ENCODE measurements around the gene PTPRB.

The PTPRB gene

DNA sequence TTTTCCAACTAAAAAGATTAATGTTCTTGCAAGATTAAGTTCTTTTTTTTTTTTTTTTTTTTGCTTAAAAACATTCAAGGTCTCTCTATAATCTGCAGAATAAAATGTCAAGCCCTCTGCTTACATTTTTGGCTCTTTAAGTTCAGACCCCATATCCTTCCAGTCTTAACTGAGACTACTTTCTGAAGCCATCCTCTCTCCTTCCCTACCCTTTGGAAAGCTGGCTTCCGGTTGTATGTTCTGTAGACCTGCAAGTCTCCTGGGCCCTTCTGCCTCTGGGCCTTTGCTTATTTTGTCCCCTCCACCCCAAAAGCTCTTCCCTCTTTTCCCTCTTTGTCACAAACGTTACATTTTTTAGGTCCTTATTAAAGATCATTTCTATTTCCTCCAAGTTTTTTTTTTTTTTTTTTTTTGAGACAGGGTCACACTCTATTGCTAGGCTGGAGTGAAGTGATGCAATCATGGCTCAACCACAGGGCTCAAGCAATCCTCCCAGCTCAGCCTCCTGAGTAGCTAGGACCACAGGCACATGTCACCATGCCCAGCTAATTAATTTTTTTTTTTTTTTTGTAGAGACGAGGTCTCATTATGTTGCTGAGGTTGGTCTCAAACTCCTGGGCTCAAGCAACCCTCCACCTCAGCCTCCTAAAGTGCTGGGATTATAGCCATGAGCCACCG is 46.5 kb downstream of the PTPRB start:
- H3K36me3 Mint-ChIP-seq (ENCODE audit: low read depth): no peaks in the 10 kb centered on the region
- no peaks in the 10 kb centered on the region for H3K4me1 Mint-ChIP-seq
- ATAC-seq (no peak), DNase-seq (no peak)
- no peak overlapping the region for H3K27ac Mint-ChIP-seq
- H3K27me3 Mint-ChIP-seq: peaks cover 9% of the 10 kb centered on the region
- no peak overlapping the region for H3K4me3 Mint-ChIP-seq
- peaks cover 5% of the 10 kb centered on the region for H3K9me3 Mint-ChIP-seq

DNA sequence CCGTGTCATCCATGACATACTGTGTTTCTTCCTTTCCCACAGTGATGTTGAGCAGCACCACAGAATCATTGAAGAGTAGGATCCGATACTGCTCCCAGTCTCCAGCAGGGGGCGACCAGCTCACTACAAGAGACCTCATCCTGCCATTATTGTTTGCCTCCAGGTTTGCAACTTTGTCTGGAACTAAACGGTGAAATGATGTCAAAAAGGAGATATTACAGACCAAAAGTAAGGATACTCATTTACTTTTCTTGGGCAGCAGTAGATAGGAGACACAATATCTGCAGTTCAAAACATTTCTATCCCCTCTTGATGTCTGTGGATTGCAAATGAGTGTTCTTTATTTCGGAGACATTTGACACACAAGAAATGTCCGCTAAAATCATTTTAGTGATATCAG is 47.2 kb downstream of the PTPRB start:
- Mint-ChIP-seq H3K9me3 (peaks cover 5% of the 10 kb centered on the region), H3K27ac (no peak overlapping the region), H3K27me3 (peaks cover 9% of the 10 kb centered on the region), H3K36me3 (ENCODE audit: low read depth) (no peaks in the 10 kb centered on the region), H3K4me3 (no peak overlapping the region), H3K4me1 (no peaks in the 10 kb centered on the region)
- ATAC-seq: peak; percentile 57
- peak; percentile 65 for DNase-seq

DNA sequence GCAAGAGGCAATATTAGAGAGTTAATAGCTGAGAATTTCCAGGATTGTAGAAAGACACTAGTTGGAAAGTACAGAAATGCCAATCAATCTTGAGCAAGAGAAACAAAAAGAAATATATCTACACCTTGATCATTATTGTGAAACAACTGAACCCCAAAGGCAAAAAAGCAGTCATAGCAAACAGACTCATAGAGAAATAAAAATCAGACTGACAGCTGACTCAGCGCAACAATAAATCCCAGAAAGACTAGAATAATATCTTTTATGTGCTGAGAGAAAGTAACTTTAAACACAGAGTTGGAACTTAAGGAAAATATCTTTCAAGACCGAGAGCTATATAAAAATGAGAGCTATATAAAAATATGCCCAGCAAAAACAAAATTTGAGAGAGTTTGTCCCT is 52.9 kb downstream of the PTPRB start:
- Mint-ChIP-seq H3K4me1 (no peaks in the 10 kb centered on the region), H3K36me3 (ENCODE audit: low read depth) (no peaks in the 10 kb centered on the region), H3K27ac (no peak overlapping the region), H3K4me3 (no peak overlapping the region), H3K9me3 (peaks cover 15% of the 10 kb centered on the region), H3K27me3 (peaks cover 5% of the 10 kb centered on the region)
- no peak for DNase-seq
- no peak for ATAC-seq

DNA sequence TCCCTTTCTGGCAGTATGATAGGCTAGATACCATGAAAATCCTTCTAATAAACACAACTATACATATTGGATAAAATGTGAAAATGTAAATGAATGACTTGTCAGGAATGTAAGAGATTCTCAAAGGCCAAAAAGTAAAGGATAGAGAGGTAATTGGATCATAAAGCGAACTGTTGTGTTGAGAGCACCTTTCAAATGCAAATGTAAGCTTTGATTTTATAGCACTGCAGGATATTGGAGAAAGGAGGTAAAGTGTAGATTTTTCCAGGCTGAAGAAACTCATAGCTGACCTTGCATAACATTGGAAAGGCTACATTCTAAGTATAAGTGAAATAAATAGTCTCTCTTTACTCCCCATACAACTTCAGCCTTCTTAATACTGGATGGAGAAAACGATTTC is 54.0 kb downstream of the PTPRB start:
- no peaks in the 10 kb centered on the region for H3K4me1 Mint-ChIP-seq
- DNase-seq (no peak), ATAC-seq (no peak)
- no peak overlapping the region for H3K27ac Mint-ChIP-seq
- no peaks in the 10 kb centered on the region for H3K36me3 Mint-ChIP-seq (ENCODE audit: low read depth)
- H3K4me3 Mint-ChIP-seq: no peak overlapping the region
- peaks cover 2% of the 10 kb centered on the region for H3K27me3 Mint-ChIP-seq
- peaks cover 15% of the 10 kb centered on the region for H3K9me3 Mint-ChIP-seq

DNA sequence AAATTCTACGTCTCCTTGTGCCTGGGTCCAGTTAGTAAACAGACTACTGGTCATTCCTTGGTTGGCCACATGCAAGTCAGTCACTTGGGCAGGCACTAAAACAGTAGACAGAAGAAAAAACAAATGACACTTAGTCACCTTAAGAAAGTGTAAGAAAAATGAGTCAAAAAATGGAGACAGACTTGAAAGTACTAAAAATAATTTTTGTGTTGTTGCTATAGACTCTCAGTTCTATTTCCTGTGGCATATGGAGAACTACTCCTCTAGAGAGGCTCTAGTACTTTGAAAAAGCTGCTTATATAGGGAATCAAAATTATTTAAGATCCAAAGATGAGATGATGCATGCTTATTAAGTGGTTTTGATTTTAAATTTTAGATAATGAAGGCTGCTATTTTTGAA is 56.0 kb downstream of the PTPRB start:
- Mint-ChIP-seq H3K36me3 (ENCODE audit: low read depth) (no peaks in the 10 kb centered on the region), H3K27me3 (peaks cover 2% of the 10 kb centered on the region), H3K4me1 (no peaks in the 10 kb centered on the region), H3K27ac (no peak overlapping the region), H3K4me3 (no peak overlapping the region), H3K9me3 (peaks cover 11% of the 10 kb centered on the region)
- DNase-seq (no peak), ATAC-seq (no peak)

DNA sequence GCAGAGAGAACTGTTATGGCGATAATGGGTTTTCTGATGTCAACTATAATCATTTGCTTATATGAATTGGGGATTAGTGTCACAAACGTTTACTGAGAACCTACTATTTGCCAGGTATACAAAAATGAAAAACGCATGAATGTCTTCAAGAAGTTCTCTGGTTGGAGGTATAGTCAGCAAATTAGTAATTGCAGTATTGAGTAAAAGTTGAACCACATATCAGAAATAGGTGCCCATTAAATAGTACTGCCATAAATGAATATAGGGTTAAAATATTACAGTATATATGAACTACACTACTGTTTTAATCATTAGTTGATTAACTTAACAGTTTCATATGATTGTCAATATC is 60.0 kb downstream of the PTPRB start:
- DNase-seq (no peak), ATAC-seq (no peak)
- H3K27me3 Mint-ChIP-seq: peaks cover under 1% of the 10 kb centered on the region
- no peaks in the 10 kb centered on the region for H3K4me1 Mint-ChIP-seq
- no peak overlapping the region for H3K27ac Mint-ChIP-seq
- H3K4me3 Mint-ChIP-seq: no peak overlapping the region
- H3K36me3 Mint-ChIP-seq (ENCODE audit: low read depth): no peaks in the 10 kb centered on the region
- no peaks in the 10 kb centered on the region for H3K9me3 Mint-ChIP-seq

DNA sequence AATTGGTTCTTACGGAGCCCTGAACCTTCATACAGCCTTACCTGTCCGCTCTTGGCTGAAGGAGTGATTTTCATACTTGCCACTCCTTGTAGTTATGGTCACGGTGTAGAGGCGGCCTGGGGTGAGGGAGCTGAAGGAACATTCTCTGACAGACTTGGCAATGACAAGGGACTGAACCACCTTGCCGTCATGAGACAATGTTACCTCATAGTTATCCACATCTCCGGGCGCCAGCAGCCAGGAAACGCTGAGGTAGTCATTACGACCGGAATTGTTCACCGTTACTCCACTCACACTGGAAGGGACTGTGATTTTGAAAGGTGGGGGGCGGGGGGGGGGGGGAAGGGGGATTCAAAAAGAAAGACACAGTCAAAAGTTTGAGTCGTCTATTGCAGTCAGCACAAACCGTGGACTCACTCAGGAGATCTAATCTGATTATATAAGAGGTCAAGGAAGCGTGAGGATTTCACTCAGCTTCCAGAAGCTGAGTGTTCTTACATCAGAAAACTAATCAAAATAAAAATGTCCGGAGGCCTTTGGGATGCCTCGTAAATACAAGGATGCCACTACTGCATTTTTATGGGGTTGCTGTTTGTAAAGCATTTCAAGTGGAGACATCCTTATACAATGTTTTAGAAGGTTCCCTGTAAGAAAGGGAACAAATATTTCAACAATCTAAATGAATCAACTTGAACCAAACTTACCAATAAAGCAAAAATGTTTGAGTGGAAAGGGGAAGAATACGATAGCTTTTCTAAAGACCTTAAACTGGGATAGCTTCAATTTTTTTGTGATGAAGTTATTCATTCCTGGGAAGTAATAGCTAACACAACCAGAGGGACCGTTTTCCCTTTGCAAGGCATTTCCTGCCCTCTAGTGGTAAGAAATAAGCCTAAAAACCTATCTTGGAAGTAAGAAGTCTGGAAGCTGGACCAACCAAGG is 60.6 kb downstream of the PTPRB start:
- peaks cover 4% of the 10 kb centered on the region for H3K27me3 Mint-ChIP-seq
- ATAC-seq (no peak), DNase-seq (no peak)
- no peak overlapping the region for H3K4me3 Mint-ChIP-seq
- no peak overlapping the region for H3K27ac Mint-ChIP-seq
- H3K9me3 Mint-ChIP-seq: no peaks in the 10 kb centered on the region
- no peaks in the 10 kb centered on the region for H3K36me3 Mint-ChIP-seq (ENCODE audit: low read depth)
- H3K4me1 Mint-ChIP-seq: no peaks in the 10 kb centered on the region

DNA sequence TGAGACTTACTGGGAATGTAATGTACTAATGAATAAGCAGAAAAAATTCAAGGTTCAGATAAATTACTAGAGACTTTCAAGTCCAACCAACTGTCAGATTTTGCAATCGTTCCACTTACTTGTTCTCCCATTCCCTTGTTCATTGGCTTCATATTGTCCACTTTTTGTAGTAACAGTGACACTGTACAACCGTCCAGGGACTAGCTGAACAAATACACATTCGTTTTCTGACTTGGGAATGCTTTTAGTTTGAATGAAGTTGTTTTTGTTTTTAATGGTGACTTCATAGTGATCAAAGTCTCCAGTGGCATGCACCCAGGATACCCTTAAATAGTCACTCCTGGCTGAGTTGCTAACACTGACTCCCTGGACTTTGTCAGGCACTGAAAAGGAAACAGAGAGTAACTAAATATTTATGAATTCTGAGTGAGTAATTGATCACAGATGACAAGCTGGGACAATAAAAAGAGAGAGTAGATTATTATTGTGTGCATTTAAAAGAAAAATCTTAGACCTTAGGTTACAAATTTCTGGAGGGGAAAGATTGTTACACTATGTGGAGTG is 65.4 kb downstream of the PTPRB start:
- DNase-seq (no peak), ATAC-seq (no peak)
- no peak overlapping the region for H3K27ac Mint-ChIP-seq

DNA sequence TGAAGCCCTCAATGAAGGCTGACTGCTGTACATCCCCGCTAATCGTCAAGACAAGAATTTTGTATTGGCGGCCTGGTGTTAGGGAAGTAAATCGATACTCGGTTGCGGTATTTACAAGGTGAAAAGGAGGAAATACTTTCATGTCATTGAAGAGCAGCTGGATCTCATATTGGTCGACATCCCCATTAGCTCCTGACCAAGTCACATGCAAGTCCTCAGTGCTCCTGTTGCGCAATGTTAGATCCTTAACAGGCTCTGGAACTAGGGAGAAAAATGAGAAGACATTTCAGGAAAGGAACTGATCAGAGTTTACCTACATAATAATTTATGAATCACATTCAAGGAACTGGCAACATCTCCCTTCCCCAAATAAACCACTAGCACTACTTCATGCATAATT is 66.2 kb downstream of the PTPRB start:
- DNase-seq (no peak), ATAC-seq (no peak)
- H3K9me3 Mint-ChIP-seq: no peaks in the 10 kb centered on the region
- H3K27me3 Mint-ChIP-seq: peaks cover 4% of the 10 kb centered on the region
- H3K4me3 Mint-ChIP-seq: no peak overlapping the region
- H3K36me3 Mint-ChIP-seq (ENCODE audit: low read depth): no peaks in the 10 kb centered on the region
- H3K4me1 Mint-ChIP-seq: no peaks in the 10 kb centered on the region
- H3K27ac Mint-ChIP-seq: no peak overlapping the region

More for the DNA sequence above, 65.4 kb downstream of the PTPRB start:
- Mint-ChIP-seq H3K4me1 (no peaks in the 10 kb centered on the region), H3K27me3 (peaks cover 4% of the 10 kb centered on the region), H3K36me3 (ENCODE audit: low read depth) (no peaks in the 10 kb centered on the region), H3K9me3 (no peaks in the 10 kb centered on the region), H3K4me3 (no peak overlapping the region)

DNA sequence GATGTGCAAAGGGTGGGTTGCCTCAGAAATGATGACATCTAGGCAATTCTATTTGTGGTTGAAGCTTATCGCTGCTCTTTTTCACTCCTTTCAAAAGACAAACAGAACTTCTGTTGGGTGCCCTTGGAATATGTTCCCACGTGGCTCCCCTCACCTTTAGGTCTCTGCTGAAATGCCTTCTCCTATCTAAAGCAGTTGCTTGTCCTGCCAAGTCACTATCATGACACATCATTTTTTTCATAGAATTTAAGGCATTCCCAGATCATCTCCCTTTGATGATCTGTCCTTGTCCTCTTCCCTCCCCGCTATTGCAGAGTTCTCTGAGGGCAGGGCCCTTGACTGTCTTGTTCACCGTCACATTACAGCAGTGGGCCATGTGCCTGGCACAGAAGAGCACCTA is 75.7 kb downstream of the PTPRB start:
- DNase-seq (no peak), ATAC-seq (no peak)
- Mint-ChIP-seq H3K9me3 (no peaks in the 10 kb centered on the region), H3K36me3 (ENCODE audit: low read depth) (no peaks in the 10 kb centered on the region), H3K4me3 (no peak overlapping the region), H3K27me3 (peaks cover 8% of the 10 kb centered on the region), H3K27ac (no peak overlapping the region), H3K4me1 (no peaks in the 10 kb centered on the region)

DNA sequence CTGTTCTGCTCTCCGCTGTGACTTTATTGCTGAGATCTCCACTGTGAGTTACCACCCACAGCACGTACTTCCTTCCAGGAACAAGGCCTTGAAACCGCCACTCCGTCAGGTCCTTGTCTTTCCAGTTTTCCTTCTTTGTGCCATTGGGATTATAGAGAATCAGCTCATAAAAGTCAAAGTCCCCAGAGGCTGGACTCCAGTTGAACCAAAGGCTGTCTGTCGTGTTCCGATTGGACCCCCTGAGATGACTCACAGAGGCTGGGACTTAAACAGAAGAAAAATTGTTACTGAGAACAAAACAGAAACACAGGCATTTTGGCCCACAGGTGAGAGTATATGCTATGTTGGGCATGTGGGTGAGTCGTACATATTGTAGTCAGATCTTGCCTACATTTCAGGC is 76.6 kb downstream of the PTPRB start:
- Mint-ChIP-seq H3K9me3 (no peaks in the 10 kb centered on the region), H3K4me1 (no peaks in the 10 kb centered on the region), H3K27me3 (peaks cover 10% of the 10 kb centered on the region), H3K27ac (no peak overlapping the region), H3K36me3 (ENCODE audit: low read depth) (no peaks in the 10 kb centered on the region), H3K4me3 (no peak overlapping the region)
- no peak for ATAC-seq
- DNase-seq: no peak

DNA sequence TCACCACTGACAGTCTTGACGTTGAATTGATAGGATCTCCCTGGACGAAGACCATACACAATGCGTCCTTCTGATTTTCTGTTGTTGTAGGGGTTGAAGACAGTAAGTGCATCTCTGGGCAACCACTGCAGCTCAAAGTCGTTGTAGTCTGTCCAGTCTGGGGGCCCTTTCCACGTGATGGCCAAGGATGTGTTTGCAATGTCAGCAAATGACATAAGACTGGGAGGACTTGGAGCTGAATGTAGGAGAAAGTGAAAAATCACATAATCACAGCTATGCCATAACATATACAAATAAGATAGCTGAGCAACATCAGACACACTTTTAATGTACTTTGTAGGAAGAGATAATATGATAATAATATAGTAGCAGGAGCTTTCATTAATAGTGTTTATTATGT is 77.8 kb downstream of the PTPRB start:
- no peak overlapping the region for H3K27ac Mint-ChIP-seq
- H3K36me3 Mint-ChIP-seq (ENCODE audit: low read depth): no peaks in the 10 kb centered on the region
- no peaks in the 10 kb centered on the region for H3K9me3 Mint-ChIP-seq
- ATAC-seq (no peak), DNase-seq (no peak)
- no peak overlapping the region for H3K4me3 Mint-ChIP-seq
- no peaks in the 10 kb centered on the region for H3K4me1 Mint-ChIP-seq
- H3K27me3 Mint-ChIP-seq: peaks cover 5% of the 10 kb centered on the region

DNA sequence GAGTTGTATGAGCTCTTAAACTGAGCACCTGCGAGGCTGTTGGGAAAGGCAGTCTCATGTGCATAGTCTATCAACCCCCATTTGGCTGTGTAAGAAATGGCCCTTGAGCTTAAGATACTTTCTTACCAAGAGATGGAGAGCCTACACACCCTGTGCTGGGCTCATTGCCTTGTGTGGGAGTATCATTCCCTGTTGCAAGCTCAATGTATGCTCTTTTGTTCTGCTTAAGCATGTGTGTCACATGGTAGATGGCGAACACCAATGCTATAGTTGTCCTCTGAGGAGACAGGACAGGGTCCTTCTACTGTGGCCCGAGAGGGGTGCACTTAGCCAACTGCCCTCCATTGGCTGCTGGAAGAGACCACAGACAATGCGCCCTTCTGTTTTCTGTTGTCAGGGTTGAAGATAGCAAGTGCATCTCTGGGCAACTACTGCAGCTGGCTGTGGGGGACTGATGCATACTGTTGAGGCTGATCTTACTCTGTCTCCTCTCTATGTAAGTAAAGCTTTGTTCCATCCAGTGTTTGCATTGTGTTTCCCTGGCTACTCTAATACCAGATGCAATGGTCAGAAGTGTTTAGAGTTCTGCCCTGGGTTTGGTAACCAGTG is 79.5 kb downstream of the PTPRB start:
- ATAC-seq (no peak), DNase-seq (no peak)
- H3K4me1 Mint-ChIP-seq: no peaks in the 10 kb centered on the region
- H3K36me3 Mint-ChIP-seq (ENCODE audit: low read depth): no peaks in the 10 kb centered on the region
- no peaks in the 10 kb centered on the region for H3K9me3 Mint-ChIP-seq
- H3K27me3 Mint-ChIP-seq: peaks cover 2% of the 10 kb centered on the region
- H3K27ac Mint-ChIP-seq: no peak overlapping the region
- H3K4me3 Mint-ChIP-seq: no peak overlapping the region

DNA sequence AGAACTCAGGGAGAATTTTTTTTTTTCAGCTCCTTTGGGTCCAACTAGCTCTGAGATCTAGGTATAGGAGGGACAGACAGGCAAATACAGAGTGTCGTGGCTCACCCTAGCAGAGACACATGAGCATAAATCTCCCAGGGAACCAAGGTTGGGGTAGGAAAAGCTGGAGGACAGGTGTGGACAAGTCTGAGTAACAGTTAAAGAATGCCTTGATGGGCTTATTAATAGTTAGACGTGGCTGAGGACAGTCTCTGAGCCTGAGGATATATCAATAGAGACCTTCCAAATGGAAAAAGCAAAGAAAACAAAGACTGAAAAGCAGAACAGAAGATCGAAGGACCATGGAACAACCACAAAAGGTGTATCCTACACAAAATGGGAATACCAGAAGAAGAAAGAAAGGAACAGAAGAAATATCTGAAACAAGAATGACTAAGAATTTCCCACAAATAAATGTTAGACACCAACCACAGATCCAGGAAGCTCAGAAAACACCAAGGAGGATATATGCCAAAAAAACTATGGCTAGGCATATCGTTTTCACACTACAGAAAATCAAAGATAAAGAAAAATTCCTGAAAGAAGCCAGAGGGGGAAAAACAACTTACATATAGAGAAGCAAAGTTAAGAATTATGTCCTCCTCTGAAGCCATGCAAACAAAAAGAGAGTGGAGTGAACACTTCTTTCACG is 80.9 kb downstream of the PTPRB start:
- H3K27me3 Mint-ChIP-seq: peaks cover 2% of the 10 kb centered on the region
- no peaks in the 10 kb centered on the region for H3K4me1 Mint-ChIP-seq
- H3K27ac Mint-ChIP-seq: no peak overlapping the region
- DNase-seq (no peak), ATAC-seq (no peak)
- no peak overlapping the region for H3K4me3 Mint-ChIP-seq
- no peaks in the 10 kb centered on the region for H3K9me3 Mint-ChIP-seq
- no peaks in the 10 kb centered on the region for H3K36me3 Mint-ChIP-seq (ENCODE audit: low read depth)

All from activated naive CD8-positive, alpha-beta T cell treated with anti-CD3 and anti-CD28 coated beads, Interleukin-2, amount 50 U/mL, for 24 hours (primary cell).